HepG2 (cell line): Measurements from ENCODE around the gene NSD2. TPM values are rescaled to one million over a fixed set of nuclear protein-coding genes. Genes with fewer than 3 reads are reported as not detected.

Source experiments
- AGO1 ChIP-seq: fragments of 200-400 bp; formaldehyde crosslinking; IDR thresholded peaks from 2 replicates; pipeline ENCODE4 v1.6.1; 2017; ENCODE audit warnings: mild to moderate bottlenecking, low read depth, low read length, moderate library complexity; ENCODE audit not compliant: poor library complexity, severe bottlenecking
- BRD4 ChIP-seq: sonication (generic); formaldehyde crosslinking; IDR thresholded peaks from 2 replicates; pipeline ENCODE4 v1.4.0; 2020; ENCODE audit warnings: missing genetic modification reagents
- ERF ChIP-seq: IDR thresholded peaks from 2 replicates; pipeline ENCODE4 v1.6.1; 2018; ENCODE audit warnings: missing biosample characterization, missing genetic modification reagents
- GATAD1 ChIP-seq: IDR thresholded peaks from 2 replicates; pipeline ENCODE4 v1.6.1; 2016; ENCODE audit warnings: missing genetic modification reagents, missing compliant biosample characterization
- ISX ChIP-seq: sonication (generic); formaldehyde crosslinking; conservative IDR thresholded peaks from 2 replicates; pipeline ENCODE4 v1.5.0; 2020; ENCODE audit warnings: missing genetic modification reagents
- NRL ChIP-seq: sonication (generic); formaldehyde crosslinking; IDR thresholded peaks from 2 replicates; pipeline ENCODE4 v1.5.0; 2020; ENCODE audit warnings: missing genetic modification reagents, mild to moderate bottlenecking, moderate library complexity, borderline replicate concordance
- PBX2 ChIP-seq: IDR thresholded peaks from 2 replicates; pipeline ENCODE4 v1.6.1; 2016; ENCODE audit warnings: control low read depth
- REL ChIP-seq: sonication (generic); formaldehyde crosslinking; conservative IDR thresholded peaks from 2 replicates; pipeline ENCODE4 v1.8.0; 2022; ENCODE audit warnings: mild to moderate bottlenecking, missing genetic modification reagents, moderate library complexity
- RNF2 ChIP-seq: fragments of 450-650 bp; conservative IDR thresholded peaks from 2 replicates; pipeline ENCODE4 v1.6.1; 2016; ENCODE audit warnings: low read depth
- SRSF4 ChIP-seq: fragments of 200-400 bp; formaldehyde crosslinking; IDR thresholded peaks from one replicate; pipeline ENCODE4 v1.6.1; 2018; ENCODE audit warnings: mild to moderate bottlenecking, low read depth, low read length, moderate library complexity; ENCODE audit not compliant: poor library complexity, severe bottlenecking
- TBX2 ChIP-seq: sonication (generic); formaldehyde crosslinking; IDR thresholded peaks from 2 replicates; pipeline ENCODE4 v1.5.0; 2020; ENCODE audit warnings: missing genetic modification reagents, mild to moderate bottlenecking, borderline replicate concordance
- ZBTB1 ChIP-seq: sonication (generic); formaldehyde crosslinking; IDR thresholded peaks from 2 replicates; pipeline ENCODE4 v1.4.0; 2020; ENCODE audit warnings: missing genetic modification reagents, borderline replicate concordance
- ZBTB10 ChIP-seq: sonication (generic); formaldehyde crosslinking; IDR thresholded peaks from 2 replicates; pipeline ENCODE4 v1.4.0; 2020; ENCODE audit warnings: missing genetic modification reagents, borderline replicate concordance
- ZBTB37 ChIP-seq: sonication (generic); formaldehyde crosslinking; IDR thresholded peaks from 2 replicates; pipeline ENCODE4 v1.4.0; 2020; ENCODE audit warnings: mild to moderate bottlenecking, missing genetic modification reagents
- ZNF230 ChIP-seq: sonication (generic); formaldehyde crosslinking; IDR thresholded peaks from 2 replicates; pipeline ENCODE4 v1.4.0; 2020; ENCODE audit warnings: mild to moderate bottlenecking, missing genetic modification reagents
- ZNF251 ChIP-seq: sonication (generic); formaldehyde crosslinking; IDR thresholded peaks from 2 replicates; pipeline ENCODE4 v1.9.0; 2021; ENCODE audit warnings: mild to moderate bottlenecking, missing genetic modification reagents
- ZNF354B ChIP-seq: sonication (generic); formaldehyde crosslinking; IDR thresholded peaks from 2 replicates; pipeline ENCODE4 v1.8.0; 2022; ENCODE audit warnings: mild to moderate bottlenecking, missing genetic modification reagents
- ZNF367 ChIP-seq: sonication (generic); formaldehyde crosslinking; IDR thresholded peaks from 2 replicates; pipeline ENCODE4 v1.4.0; 2020; ENCODE audit warnings: missing genetic modification reagents, borderline replicate concordance
- ZNF446 ChIP-seq: sonication (generic); formaldehyde crosslinking; IDR thresholded peaks from 2 replicates; pipeline ENCODE4 v1.5.0; 2020; ENCODE audit warnings: mild to moderate bottlenecking, missing genetic modification reagents
- ZNF451 ChIP-seq: sonication (generic); formaldehyde crosslinking; IDR thresholded peaks from 2 replicates; pipeline ENCODE4 v1.5.0; 2020; ENCODE audit warnings: mild to moderate bottlenecking, missing genetic modification reagents
- ZNF460 ChIP-seq: sonication (generic); formaldehyde crosslinking; IDR thresholded peaks from 2 replicates; pipeline ENCODE4 v1.5.1; 2020; ENCODE audit warnings: missing genetic modification reagents, mild to moderate bottlenecking, borderline replicate concordance
- ZNF691 ChIP-seq: sonication (generic); formaldehyde crosslinking; IDR thresholded peaks from 2 replicates; pipeline ENCODE4 v1.4.0; 2020; ENCODE audit warnings: missing genetic modification reagents, low read depth, mild to moderate bottlenecking, borderline replicate concordance
- ZNF891 ChIP-seq: sonication (generic); formaldehyde crosslinking; IDR thresholded peaks from 2 replicates; pipeline ENCODE4 v1.5.0; 2020; ENCODE audit warnings: mild to moderate bottlenecking, missing genetic modification reagents
- polyA plus RNA-seq, 8 experiments: library from polyadenylated mRNA; depleted of rRNA in 3 of 8; stranded (reverse) in 7 of 8; unstranded in 1 of 8; fragments of >200 nt; fragmentation: Illumina TruSeq in 4 of 8; extraction: Trizol in 4 of 8; gene quantifications; 2 replicates each; pipeline versions ENCODE4 v1.2.1 to v1.2.3, GENCODE V29; 2011 to 2016; ENCODE audit warnings: low read depth in 4 of 8, missing spikeins in 1 of 8, mixed read lengths in 1 of 8; ENCODE audit not compliant: insufficient read depth in 1 of 8
- total RNA-seq, 5 experiments: library from RNA; depleted of rRNA; stranded (reverse); fragments of >200 nt; fragmentation: Illumina TruSeq; extraction: Trizol; gene quantifications; 2 replicates each; pipeline ENCODE4 v1.2.3, GENCODE V29; 2016; ENCODE audit warnings: low read depth in 1 of 5

Gene NSD2
- total and polyA plus RNA-seq, 2 of the 13 experiments (the other 11 are each of a cell fraction or from before 2014, with no cell fraction given) = 22.0 to 65.9 TPM

GRCh38 chr4:1870578-1871443 lies at the start of gene NSD2 (continued):
- TF ChIP-seq ISX (CRISPR knock-in tag) (0 out of 2 replicates have a peak, but pooled peaks have one; percentile 54), ZNF230 (peak; percentile 84; the same call in 1 of the 2 replicates), ZBTB37 (CRISPR knock-in tag) (no peak), RNF2 (peak; percentile 96), SRSF4 (peak; percentile 72), ZNF460 (CRISPR knock-in tag) (no peak), BRD4 (CRISPR knock-in tag) (0 out of 2 replicates have a peak, but pooled peaks have one; percentile 67), ZNF354B (CRISPR knock-in tag) (0 out of 2 replicates have a peak, but pooled peaks have one; percentile 37), NRL (CRISPR knock-in tag) (peak; percentile 87), AGO1 (peak; percentile 83), REL (CRISPR knock-in tag) (peak; percentile 72), ZNF451 (CRISPR knock-in tag) (peak; percentile 47; the same call in 1 of the 2 replicates), ZNF367 (CRISPR knock-in tag) (peak; percentile 55; the same call in 1 of the 2 replicates), ZNF691 (no peak; the same call in 1 of the 2 replicates), ZNF891 (CRISPR knock-in tag) (peak; percentile 91), ZBTB1 (CRISPR knock-in tag) (0 out of 2 replicates have a peak, but pooled peaks have one; percentile 37), ZBTB10 (CRISPR knock-in tag) (peak; percentile 71; the same call in 1 of the 2 replicates), ZNF446 (CRISPR knock-in tag) (peak; percentile 83), TBX2 (CRISPR knock-in tag) (peak; percentile 94), ERF (CRISPR knock-in tag) (peak; percentile 79), PBX2 (CRISPR knock-in tag) (no peak), GATAD1 (CRISPR knock-in tag) (0 out of 2 replicates have a peak, but pooled peaks have one; percentile 50), ZNF251 (CRISPR knock-in tag) (no peak)
